GM12873 (cell line): Measurements from ENCODE around the gene MSI2.

Experiments
- TF ChIP-seq, protein P1 (sequence below): IDR thresholded peaks from 2 replicates; pipeline ENCODE4 v1.5.1; 2012; ENCODE audit warnings: low read depth, mild to moderate bottlenecking, moderate library complexity, low read length, control low read depth; ENCODE audit not compliant: insufficient read depth; ENCODE audit errors: missing control alignments

The MSI2 gene

DNA sequence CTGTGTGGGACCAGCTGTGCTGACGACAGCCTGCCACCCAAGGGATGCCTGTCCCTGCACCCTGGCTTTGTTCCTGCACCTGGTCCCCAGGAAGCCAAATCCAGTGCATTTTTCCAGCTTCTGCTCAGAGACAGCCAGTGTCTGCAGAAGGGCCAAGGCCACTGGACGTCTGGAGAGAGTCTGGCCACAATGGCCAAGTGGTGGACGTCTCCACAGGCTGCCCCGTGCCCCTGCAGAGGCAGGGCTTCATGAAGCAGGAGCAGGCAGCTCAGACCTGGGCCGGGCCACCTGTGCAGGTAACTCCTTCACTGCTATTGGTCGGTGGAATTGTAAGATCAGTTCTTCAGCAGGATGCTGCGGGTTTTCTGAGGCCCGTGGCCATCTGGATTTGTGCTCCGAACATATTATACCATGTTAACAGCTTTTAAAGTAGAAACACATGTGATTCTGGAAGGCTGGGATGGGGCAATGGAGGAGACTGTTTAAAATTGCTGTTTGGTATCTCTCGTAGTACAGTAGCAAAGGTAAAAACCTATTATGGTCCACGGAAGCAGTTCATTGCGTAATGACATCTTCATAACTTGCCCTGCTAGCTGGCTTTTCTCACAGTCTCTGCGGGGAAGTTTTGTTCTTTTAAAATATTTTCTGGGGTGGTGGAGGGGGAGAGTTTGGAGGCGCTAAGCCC lies 303.5 kb downstream of the MSI2 start:
- TF ChIP-seq, protein P1, sequence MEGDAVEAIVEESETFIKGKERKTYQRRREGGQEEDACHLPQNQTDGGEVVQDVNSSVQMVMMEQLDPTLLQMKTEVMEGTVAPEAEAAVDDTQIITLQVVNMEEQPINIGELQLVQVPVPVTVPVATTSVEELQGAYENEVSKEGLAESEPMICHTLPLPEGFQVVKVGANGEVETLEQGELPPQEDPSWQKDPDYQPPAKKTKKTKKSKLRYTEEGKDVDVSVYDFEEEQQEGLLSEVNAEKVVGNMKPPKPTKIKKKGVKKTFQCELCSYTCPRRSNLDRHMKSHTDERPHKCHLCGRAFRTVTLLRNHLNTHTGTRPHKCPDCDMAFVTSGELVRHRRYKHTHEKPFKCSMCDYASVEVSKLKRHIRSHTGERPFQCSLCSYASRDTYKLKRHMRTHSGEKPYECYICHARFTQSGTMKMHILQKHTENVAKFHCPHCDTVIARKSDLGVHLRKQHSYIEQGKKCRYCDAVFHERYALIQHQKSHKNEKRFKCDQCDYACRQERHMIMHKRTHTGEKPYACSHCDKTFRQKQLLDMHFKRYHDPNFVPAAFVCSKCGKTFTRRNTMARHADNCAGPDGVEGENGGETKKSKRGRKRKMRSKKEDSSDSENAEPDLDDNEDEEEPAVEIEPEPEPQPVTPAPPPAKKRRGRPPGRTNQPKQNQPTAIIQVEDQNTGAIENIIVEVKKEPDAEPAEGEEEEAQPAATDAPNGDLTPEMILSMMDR: no peak

DNA sequence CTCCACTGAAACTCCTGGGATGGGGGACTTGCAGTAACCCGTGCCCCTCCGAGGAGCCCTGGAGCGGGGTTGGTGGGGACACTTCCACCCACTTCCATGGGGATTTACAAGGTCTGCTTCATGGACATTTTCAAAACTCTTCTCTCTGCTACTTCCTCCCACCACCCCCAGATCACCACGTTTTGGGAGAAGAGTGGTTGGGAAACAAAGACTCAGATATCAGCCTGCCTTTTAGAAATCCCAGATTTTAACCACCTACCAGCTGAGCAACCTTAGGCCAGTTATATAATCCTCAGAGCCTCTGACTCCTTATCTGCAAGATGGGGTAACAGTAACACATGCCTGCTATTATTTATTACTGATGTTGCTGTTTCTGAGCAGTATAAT lies 304.0 kb downstream of the MSI2 start:
- TF ChIP-seq, protein P1: no peak

DNA sequence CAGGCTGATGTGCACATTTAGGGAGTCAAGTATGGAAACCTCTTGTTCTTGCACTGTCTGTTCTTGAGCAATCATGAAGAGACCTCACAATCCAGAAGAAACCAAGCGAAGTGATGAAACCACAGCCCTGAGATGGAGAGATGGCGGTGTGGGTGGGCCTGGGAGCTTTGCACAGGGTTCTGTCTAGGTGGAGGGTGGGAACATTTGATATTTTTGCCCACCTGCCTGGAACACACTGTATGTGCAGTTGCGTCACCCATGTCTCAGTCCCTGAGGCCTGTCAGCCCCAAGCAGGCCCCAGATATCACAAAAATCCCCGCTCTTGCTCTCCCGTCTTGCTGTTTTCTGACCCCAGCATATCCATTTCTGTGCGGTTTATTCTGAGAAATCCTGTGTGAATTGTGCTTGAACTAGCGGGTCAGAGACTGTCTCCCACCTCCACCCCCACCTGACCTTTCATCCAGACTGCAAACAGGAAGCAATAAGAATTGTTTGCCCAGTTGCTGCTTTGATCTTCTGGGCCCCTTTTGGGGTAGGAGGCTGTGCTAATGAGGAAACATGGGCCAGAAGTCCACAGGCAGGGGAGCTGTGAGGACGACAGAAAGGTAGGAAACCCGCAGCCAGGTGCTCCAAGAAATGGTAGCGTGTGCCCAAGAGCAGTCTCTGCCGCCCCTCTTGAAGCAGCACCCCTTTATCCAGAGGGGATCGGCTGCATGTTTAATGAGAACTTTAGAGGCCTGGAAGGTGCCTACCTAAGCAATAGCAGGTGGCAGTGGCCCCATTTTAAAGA lies 304.9 kb downstream of the MSI2 start:
- TF ChIP-seq, protein P1: no peak

DNA sequence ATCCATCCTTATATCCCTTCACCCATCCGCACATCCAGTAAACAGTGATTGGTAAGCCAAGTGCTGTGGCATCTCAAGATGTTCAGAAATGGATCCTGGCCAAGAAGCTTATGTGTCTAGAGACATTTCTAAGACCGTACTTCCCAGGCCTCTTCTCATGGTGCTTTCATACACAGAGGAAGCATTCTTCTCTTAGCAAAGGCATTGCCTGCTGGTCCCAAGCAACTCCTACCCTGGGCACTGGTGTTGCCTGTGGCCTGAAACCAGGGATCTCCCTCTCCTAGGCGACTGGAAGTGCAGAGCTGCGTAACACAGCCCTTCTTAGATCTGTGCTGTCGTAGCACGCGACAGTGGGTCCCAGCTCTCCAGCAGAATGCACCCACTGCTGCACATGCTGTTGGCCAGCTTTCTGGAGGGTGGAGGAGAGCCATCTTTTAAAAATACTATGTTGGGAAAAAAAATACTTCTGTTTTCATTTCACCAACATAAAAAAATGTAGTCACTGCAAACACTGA lies 305.9 kb downstream of the MSI2 start:
- TF ChIP-seq, protein P1: no peak

DNA sequence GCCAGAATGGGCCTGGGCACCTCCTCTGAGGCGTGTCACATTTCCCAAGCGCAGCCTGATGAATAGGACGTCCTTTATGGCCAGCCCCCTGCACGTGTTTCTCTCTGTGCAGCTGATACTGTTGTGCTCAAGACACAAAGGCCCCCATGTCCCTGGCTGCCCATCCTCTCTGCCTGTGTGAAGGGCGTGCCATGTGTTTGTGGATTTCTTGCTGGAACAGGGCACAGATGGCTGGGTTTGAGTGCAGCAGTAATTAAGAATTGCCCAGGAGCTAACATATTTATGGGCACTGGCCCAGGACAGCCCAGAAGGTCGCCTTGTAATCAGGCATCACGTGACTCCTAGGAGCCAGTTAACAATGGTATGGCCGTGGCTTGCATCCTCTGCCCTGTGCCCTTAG lies 307.6 kb downstream of the MSI2 start:
- TF ChIP-seq, protein P1: no peak

DNA sequence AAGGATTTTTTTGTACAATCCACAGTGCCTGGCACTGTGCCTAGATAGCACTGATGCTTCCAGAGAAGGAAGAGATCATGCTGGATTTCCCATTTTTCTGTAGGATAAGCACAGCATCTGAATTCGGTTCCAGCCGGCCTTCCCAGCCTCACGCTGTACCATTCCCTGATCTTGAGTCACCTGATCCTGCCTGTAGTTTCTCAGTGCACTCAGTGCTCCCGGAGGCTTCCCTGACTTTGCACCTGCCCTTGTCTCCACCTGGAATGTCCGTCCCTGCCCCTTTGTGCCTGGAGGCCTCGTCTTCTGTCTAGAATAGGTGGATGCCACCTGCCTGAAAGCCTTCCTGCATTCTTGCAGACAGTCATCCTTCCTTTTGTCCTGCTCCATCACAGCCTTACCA lies 308.9 kb downstream of the MSI2 start:
- TF ChIP-seq, protein P1: no peak

DNA sequence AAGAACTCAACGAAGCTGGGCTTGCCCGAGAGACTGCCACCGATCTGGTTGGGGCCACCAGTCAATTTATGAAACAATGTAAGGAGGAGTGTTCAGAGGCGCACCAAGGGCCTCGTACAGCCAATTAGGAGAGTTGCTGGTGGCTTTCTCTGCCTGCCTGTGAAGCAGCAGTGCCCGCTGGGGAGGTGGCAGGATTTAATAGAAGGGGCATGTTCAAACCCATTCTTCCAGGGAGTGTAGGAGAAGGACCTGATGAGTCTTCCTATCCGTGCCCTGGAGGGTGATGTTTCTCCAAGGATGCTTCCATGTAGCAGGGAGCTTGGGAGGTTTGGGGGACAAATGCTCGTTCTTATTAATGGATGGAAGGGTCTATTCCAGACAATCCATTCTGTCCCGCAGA lies 310.4 kb downstream of the MSI2 start:
- TF ChIP-seq, protein P1: no peak
